Heart left ventricle (tissue), 16 donors: ENCODE measurements around the gene SPATA33. TPM values are rescaled to one million over a fixed set of nuclear protein-coding genes. Genes with fewer than 3 reads are reported as not detected.

Experiments
- ATAC-seq, 4 donors: fragments of 200-7000 bp; cut with Tn5 transposase; one replicate each; pipeline ENCODE4 v1.9.1; 2020 to 2022; ENCODE audit warnings: moderate library complexity in 4 of 4, mild to moderate bottlenecking in 3 of 4, moderate number of reproducible peaks in 1 of 4
- DNase-seq, 5 donors: peaks; one replicate each; pipeline ENCODE4 v3.0.0-alpha.2; 2020
- H3K27ac ChIP-seq, 12 donors: fragments of 200-600 bp; sonication (generic) in 4 of 12; one replicate each; pipeline versions ENCODE4 v1.5.0 to v1.8.0; 2016 to 2022; ENCODE audit warnings: mild to moderate bottlenecking in 2 of 12
- H3K27me3 ChIP-seq, 9 donors: fragments of 200-600 bp; sonication (generic) in 2 of 9; one replicate each; pipeline versions ENCODE4 v1.5.1 to v1.8.0; 2016 to 2022; ENCODE audit warnings: mild to moderate bottlenecking in 3 of 9
- H3K36me3 ChIP-seq, 9 donors: fragments of 200-600 bp; sonication (generic) in 2 of 9; one replicate each; pipeline versions ENCODE4 v1.5.0 to v1.8.0; 2018 to 2022; ENCODE audit warnings: mild to moderate bottlenecking in 2 of 9
- H3K4me1 ChIP-seq, 12 donors: fragments of 200-600 bp; sonication (generic) in 4 of 12; one replicate each; pipeline versions ENCODE4 v1.5.0 to v1.8.0; 2016 to 2022; ENCODE audit warnings: mild to moderate bottlenecking in 3 of 12
- H3K4me3 ChIP-seq, 12 donors: fragments of 200-600 bp; sonication (generic) in 4 of 12; one replicate each; pipeline versions ENCODE4 v1.5.0 to v1.8.0; 2017 to 2022; ENCODE audit warnings: mild to moderate bottlenecking in 9 of 12, moderate library complexity in 4 of 12
- H3K9me3 ChIP-seq, 12 donors: fragments of 200-600 bp; sonication (generic) in 4 of 12; one replicate each; pipeline versions ENCODE4 v1.5.0 to v1.8.0; 2016 to 2022; ENCODE audit warnings: mild to moderate bottlenecking in 1 of 12
- POLR2A ChIP-seq, 2 donors: fragments of 450-650 bp; IDR thresholded peaks; one replicate each; pipeline ENCODE4 v1.6.1; 2017; ENCODE audit warnings: antibody characterized with exemption in 2 of 2, mild to moderate bottlenecking in 2 of 2, moderate library complexity in 2 of 2
- WGBS, 4 donors: extraction: QIAGEN DNeasy Blood & Tissue Kit in 2 of 4; methylation state at CpG; one replicate each; pipeline versions ENCODE4 v1.1.5 to v1.1.7; 2013 to 2018; 5-methylcytosine and 5-hydroxymethylcytosine counted together
- intact Hi-C, 10 donors: fragments of 100-400 bp; cut with DNase I; formaldehyde crosslinking; loops; one replicate each; pipeline versions ENCODE4 v1.11.1 to v1.14.2; 2022
- polyA plus RNA-seq, 2 donors: library from polyadenylated mRNA; stranded (reverse); fragments of 200-250 nt; gene quantifications; one replicate each; pipeline ENCODE4 v1.2.3, GENCODE V29; 2013
- total RNA-seq, 9 donors: library from RNA; depleted of rRNA in 2 of 9; stranded (reverse); fragments of >200 nt in 2 of 9; fragmentation: NEBNext Ultra II Directional in 3 of 9; extraction: Animal tissue kit (Norgen Biotek cat#: 25700) in 3 of 9; gene quantifications; one replicate each; pipeline versions ENCODE4 v1.1.0 to v1.2.4, GENCODE V29; 2016 to 2023
- TF ChIP-seq, protein P1 (sequence below), 12 donors: fragments of 200-600 bp; sonication (generic) in 4 of 12; IDR thresholded peaks; one replicate each; pipeline versions ENCODE4 v1.5.0 to v1.8.0; 2018 to 2022; ENCODE audit warnings: antibody characterized with exemption in 12 of 12, mild to moderate bottlenecking in 5 of 12
- donor health status: ischemic (EF 13 %, LVEDD 7.1; RV severe dilation, severe dysfunction).
- donor health status: healthy with polysubstance abuse.
- donor health status: DM: no; HTN: yes; CAD: no.
- donor health status: DM: no; HTN: no; CAD: no.
- donor health status: ischemic (EF 25% LVEDD 6.9; RV normal size, moderate dysfunction).
- donor health status: ischemic (EF 25% LVEDD 5.7; RV mildly dilated, moderate dysfunction).
- donor health status: healthy.
- donor health status: DM: yes; HTN: yes; CAD: no.
- donor health status: ischemic (EF 35%, LVEDD 5.7; RV mildly dilated, moderate dysfunction).
- donor health status: nonischemic (EF 11% LVEDD 7.7; RV severe dilation, severe dysfunction).
- donor health status: DM: yes; HTN: yes; CAD: no.
- donor health status: PGD.
- donor health status: ischemic (EF 29% LVEDD 5.4; RV normal size, mild dysfunction).
- donor health status: nonischemic (EF 23%, LVEDD 6.1; RV moderate dilation, normal function).

Gene SPATA33
- total and polyA plus RNA-seq, 11 donors, result 0.94 to 5.1 (median 3.0) TPM

DNA sequence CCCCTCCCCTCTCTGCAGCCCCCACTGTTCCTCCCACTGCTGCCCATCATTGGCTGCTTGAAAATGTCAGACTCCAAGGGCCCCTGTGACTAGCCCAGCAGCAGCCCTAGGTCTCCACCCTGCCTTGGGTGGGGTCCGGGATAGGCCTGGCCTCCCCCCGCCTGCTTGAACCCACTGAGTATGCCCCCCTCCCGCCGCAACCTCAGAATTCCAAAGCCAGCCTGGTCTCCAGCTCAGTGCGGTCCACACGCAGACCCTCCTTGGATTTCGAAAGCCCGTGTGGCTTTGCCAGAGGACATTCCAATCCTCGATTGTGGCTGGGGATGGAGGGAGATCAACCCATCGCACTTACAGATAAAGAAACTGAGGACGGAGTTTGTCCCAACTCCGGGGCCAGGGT, 37.8 kb upstream of the SPATA33 start:
- peaks cover 0 to 18% (median 1%) of the 10 kb centered on the region in 12 donors for H3K4me1 ChIP-seq
- WGBS, 4 donors, result 33 to 64% (median 45%) methylated on average over 3 to 12 of the region's 12 CpGs
- intact Hi-C loops, result no loop called here

DNA sequence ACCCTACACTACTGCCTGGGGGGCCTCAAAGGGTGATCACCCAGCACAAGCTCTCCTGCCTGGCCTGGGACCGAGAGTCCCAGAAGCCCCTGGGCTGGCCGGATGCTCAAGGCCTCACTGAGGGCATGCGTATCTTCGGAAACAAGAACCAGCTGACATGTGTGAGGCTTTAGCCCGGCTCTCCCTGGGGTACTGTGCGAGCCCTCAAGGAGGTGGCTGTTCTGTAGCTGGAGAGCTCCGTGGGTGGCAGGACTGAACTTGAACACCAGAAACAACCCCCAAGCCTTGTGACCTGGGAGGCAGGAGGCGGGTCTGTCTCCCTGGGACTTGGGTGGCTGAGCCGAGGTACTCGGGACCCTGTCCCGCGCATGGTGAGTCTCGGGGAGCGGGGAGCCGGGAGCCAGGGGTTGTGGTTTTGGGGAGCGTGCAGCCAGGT, 37.2 kb upstream of the SPATA33 start:
- 67 to 74% (median 72%) methylated on average over 8 to 16 of the region's 16 CpGs for WGBS, 4 donors
- DNase-seq, result no peak
- H3K27me3 ChIP-seq, result peaks cover 0 to 28% (median 3%) of the 10 kb centered on the region in 9 donors
- H3K4me1 ChIP-seq, result peaks cover 0 to 18% (median 1%) of the 10 kb centered on the region in 12 donors
- no peaks in the 10 kb centered on the region for H3K36me3 ChIP-seq
- no peaks in the 10 kb centered on the region for H3K9me3 ChIP-seq
- ATAC-seq, result no peak
- no peak overlapping the region for H3K27ac ChIP-seq
- intact Hi-C loops, result no loop called here
- TF ChIP-seq POLR2A (IDR thresholded peaks at IDR 0.05), result no peak
- TF ChIP-seq, protein P1, sequence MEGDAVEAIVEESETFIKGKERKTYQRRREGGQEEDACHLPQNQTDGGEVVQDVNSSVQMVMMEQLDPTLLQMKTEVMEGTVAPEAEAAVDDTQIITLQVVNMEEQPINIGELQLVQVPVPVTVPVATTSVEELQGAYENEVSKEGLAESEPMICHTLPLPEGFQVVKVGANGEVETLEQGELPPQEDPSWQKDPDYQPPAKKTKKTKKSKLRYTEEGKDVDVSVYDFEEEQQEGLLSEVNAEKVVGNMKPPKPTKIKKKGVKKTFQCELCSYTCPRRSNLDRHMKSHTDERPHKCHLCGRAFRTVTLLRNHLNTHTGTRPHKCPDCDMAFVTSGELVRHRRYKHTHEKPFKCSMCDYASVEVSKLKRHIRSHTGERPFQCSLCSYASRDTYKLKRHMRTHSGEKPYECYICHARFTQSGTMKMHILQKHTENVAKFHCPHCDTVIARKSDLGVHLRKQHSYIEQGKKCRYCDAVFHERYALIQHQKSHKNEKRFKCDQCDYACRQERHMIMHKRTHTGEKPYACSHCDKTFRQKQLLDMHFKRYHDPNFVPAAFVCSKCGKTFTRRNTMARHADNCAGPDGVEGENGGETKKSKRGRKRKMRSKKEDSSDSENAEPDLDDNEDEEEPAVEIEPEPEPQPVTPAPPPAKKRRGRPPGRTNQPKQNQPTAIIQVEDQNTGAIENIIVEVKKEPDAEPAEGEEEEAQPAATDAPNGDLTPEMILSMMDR (IDR thresholded peaks at IDR 0.05), result no peak
- no peak overlapping the region for H3K4me3 ChIP-seq

More for the DNA sequence above, 37.8 kb upstream of the SPATA33 start:
- Histone ChIP-seq H3K9me3 (no peaks in the 10 kb centered on the region), H3K27ac (no peak overlapping the region), H3K4me3 (no peak overlapping the region), H3K27me3 (peaks cover 0 to 34% (median 6%) of the 10 kb centered on the region in 9 donors), H3K36me3 (no peaks in the 10 kb centered on the region)
- TF ChIP-seq, protein P1 (IDR thresholded peaks at IDR 0.05), result no peak
- ATAC-seq, result no peak
- DNase-seq, result no peak

GRCh38 chr16:89621136-89621697, 36.4 kb upstream of the SPATA33 start:
- Histone ChIP-seq H3K36me3 (no peaks in the 10 kb centered on the region), H3K4me1 (peaks cover 0 to 18% (median 1%) of the 10 kb centered on the region in 12 donors), H3K4me3 (no peak overlapping the region), H3K9me3 (no peaks in the 10 kb centered on the region), H3K27me3 (peaks cover 0 to 24% (median 3%) of the 10 kb centered on the region in 9 donors), H3K27ac (no peak overlapping the region)
- 74 to 86% (median 82%) methylated on average over 16 to 18 of the region's 18 CpGs for WGBS, 4 donors
- TF ChIP-seq, protein P1 (IDR thresholded peaks at IDR 0.05), result no peak
- TF ChIP-seq POLR2A (IDR thresholded peaks at IDR 0.05), result no peak
- intact Hi-C loops, result no loop called here
- DNase-seq (no peak), ATAC-seq (no peak)

- no peaks in the 10 kb centered on the region for H3K36me3 ChIP-seq
- H3K4me3 ChIP-seq, result no peak overlapping the region
- no peak overlapping the region for H3K27ac ChIP-seq
- peaks cover 0 to 14% (median 1%) of the 10 kb centered on the region in 12 donors for H3K4me1 ChIP-seq
- peaks cover 0 to 24% (median 3%) of the 10 kb centered on the region in 9 donors for H3K27me3 ChIP-seq
- ATAC-seq (no peak), DNase-seq (no peak)
- H3K9me3 ChIP-seq, result no peaks in the 10 kb centered on the region
- intact Hi-C loops, result no loop called here
- no peak for TF ChIP-seq POLR2A (IDR thresholded peaks at IDR 0.05)
- TF ChIP-seq, protein P1 (IDR thresholded peaks at IDR 0.05), result no peak
- 82 to 87% (median 85%) methylated on average over 26 to 32 of the region's 32 CpGs for WGBS, 4 donors
These were observed 35.8 kb upstream of the SPATA33 start for GRCh38 chr16:89621698-89622409.
